PC-9 (cell line): ENCODE results near the gene PLAAT4. TPM values are rescaled to one million over a fixed set of nuclear protein-coding genes. Genes with fewer than 3 reads are reported as not detected.

Source experiments
- BruUV-seq: library from RNA; stranded (reverse); fragments of 400-500 nt; replicated peaks from 2 replicates; lab custom pipeline; 2021; lab: Mats Ljungman, UMichigan
- CTCF ChIA-PET: fragments of 300-600 bp; sonication (Branson Sonifier 250); formaldehyde crosslinking; loops from one replicate; lab custom pipeline; 2022; ENCODE audit warnings: antibody characterized with exemption; lab: Charles Lee
- POLR2A ChIA-PET: fragments of 300-600 bp; sonication (Branson Sonifier 250); formaldehyde crosslinking; loops from one replicate; lab custom pipeline; 2022; ENCODE audit warnings: antibody characterized with exemption; ENCODE audit not compliant: unreplicated experiment; lab: Charles Lee
- DNase-seq, 2 experiments: peaks; one replicate each; pipeline versions ENCODE4 v3.0.0 to v3.0.0-alpha.2; 2015 to 2022; ENCODE audit warnings: mixed read lengths in 1 of 2
- H2AFZ ChIP-seq: fragments of 200-600 bp; sonication (generic); 2 replicates; pipeline ENCODE4 v1.8.1; 2017; ENCODE audit warnings: antibody characterized with exemption
- H3F3A ChIP-seq: fragments of 200-600 bp; sonication (generic); 2 replicates; pipeline ENCODE4 v1.8.1; 2017; ENCODE audit warnings: antibody characterized with exemption, mild to moderate bottlenecking, low read depth; ENCODE audit not compliant: insufficient read depth
- H3K27ac ChIP-seq: fragments of 200-600 bp; sonication (generic); 2 replicates; pipeline ENCODE4 v1.6.1; 2016; ENCODE audit warnings: mixed run types
- H3K27me3 ChIP-seq: fragments of 200-600 bp; sonication (generic); 2 replicates; pipeline ENCODE4 v1.6.1; 2016; ENCODE audit warnings: low read depth, mixed run types; ENCODE audit not compliant: insufficient read depth
- H3K36me3 ChIP-seq: fragments of 200-600 bp; sonication (generic); 2 replicates; pipeline ENCODE4 v1.6.1; 2016; ENCODE audit warnings: low read depth, mixed run types
- H3K4me1 ChIP-seq: fragments of 200-600 bp; sonication (generic); replicated peaks from 2 replicates; pipeline ENCODE4 v1.6.1; 2016; ENCODE audit warnings: mixed run types; ENCODE audit not compliant: insufficient read depth
- H3K4me2 ChIP-seq: fragments of 200-600 bp; sonication (generic); 2 replicates; pipeline ENCODE4 v1.6.1; 2017; ENCODE audit warnings: mixed run types
- H3K4me3 ChIP-seq: fragments of 200-600 bp; sonication (generic); 2 replicates; pipeline ENCODE4 v1.6.1; 2016; ENCODE audit warnings: mixed run types
- H3K79me2 ChIP-seq: fragments of 200-600 bp; sonication (generic); 2 replicates; pipeline ENCODE4 v1.6.1; 2017; ENCODE audit warnings: low read depth, mixed run types
- H3K9me2 ChIP-seq: fragments of 200-600 bp; sonication (generic); 2 replicates; pipeline ENCODE4 v1.8.1; 2017; ENCODE audit warnings: mild to moderate bottlenecking; ENCODE audit not compliant: insufficient read depth
- H3K9me3 ChIP-seq: fragments of 200-600 bp; sonication (generic); 2 replicates; pipeline ENCODE4 v1.8.1; 2016; ENCODE audit warnings: low read depth; ENCODE audit not compliant: insufficient read depth
- H4K20me1 ChIP-seq: fragments of 200-600 bp; sonication (generic); 2 replicates; pipeline ENCODE4 v1.8.1; 2017; ENCODE audit not compliant: insufficient read depth
- EZH2 ChIP-seq: fragments of 200-600 bp; sonication (generic); IDR thresholded peaks from 2 replicates; pipeline ENCODE4 v1.8.0; 2017; ENCODE audit warnings: antibody characterized with exemption, low read depth
- intact Hi-C: fragments of 100-400 bp; cut with micrococcal nuclease; formaldehyde crosslinking; loops from one replicate; pipeline ENCODE4 v1.10.0; 2022; ENCODE audit not compliant: unreplicated experiment
- total RNA-seq: library from RNA; stranded (reverse); gene quantifications from 2 replicates; pipeline ENCODE4 v1.2.3, GENCODE V29; 2021
- TF ChIP-seq, protein P1 (sequence below): fragments of 200-600 bp; sonication (generic); conservative IDR thresholded peaks from 2 replicates; pipeline ENCODE4 v1.6.1; 2017; ENCODE audit warnings: mixed run types, antibody characterized with exemption, mild to moderate bottlenecking, moderate library complexity

The PLAAT4 gene
- total RNA-seq, 1 experiment from 2014 or later: 64.6 TPM

- Histone ChIP-seq H2AFZ (no peak overlapping the region), H3K27ac (no peak overlapping the region), H3K9me3 (no peaks in the 10 kb centered on the region), H3F3A (no peaks in the 10 kb centered on the region), H3K4me3 (no peak overlapping the region), H3K4me1 (no peaks in the 10 kb centered on the region), H3K36me3 (0 out of 2 replicates have a peak, but pooled peaks cover 3% of the 10 kb centered on the region), H3K79me2 (no peaks in the 10 kb centered on the region), H3K27me3 (no peaks in the 10 kb centered on the region), H4K20me1 (0 out of 2 replicates have a peak, but pooled peaks cover 2% of the 10 kb centered on the region), H3K9me2 (no peaks in the 10 kb centered on the region), H3K4me2 (no peak overlapping the region)
- ChIA-PET CTCF (interaction anchor here (1.1 to 2.4 kb wide), 2 partner anchors 30 to 46 kb away, joined by 3 to 8 read pairs; no protein-coding TSS in a partner anchor), POLR2A (no interaction called here)
- DNase-seq: peak in 1 of 2 experiments; percentile 44
- no TSS peak for BruUV-seq
- TF ChIP-seq EZH2: no peak
- TF ChIP-seq, protein P1, sequence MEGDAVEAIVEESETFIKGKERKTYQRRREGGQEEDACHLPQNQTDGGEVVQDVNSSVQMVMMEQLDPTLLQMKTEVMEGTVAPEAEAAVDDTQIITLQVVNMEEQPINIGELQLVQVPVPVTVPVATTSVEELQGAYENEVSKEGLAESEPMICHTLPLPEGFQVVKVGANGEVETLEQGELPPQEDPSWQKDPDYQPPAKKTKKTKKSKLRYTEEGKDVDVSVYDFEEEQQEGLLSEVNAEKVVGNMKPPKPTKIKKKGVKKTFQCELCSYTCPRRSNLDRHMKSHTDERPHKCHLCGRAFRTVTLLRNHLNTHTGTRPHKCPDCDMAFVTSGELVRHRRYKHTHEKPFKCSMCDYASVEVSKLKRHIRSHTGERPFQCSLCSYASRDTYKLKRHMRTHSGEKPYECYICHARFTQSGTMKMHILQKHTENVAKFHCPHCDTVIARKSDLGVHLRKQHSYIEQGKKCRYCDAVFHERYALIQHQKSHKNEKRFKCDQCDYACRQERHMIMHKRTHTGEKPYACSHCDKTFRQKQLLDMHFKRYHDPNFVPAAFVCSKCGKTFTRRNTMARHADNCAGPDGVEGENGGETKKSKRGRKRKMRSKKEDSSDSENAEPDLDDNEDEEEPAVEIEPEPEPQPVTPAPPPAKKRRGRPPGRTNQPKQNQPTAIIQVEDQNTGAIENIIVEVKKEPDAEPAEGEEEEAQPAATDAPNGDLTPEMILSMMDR: peak; percentile 84
- intact Hi-C loops: loop anchor here (2.0 kb wide), 2 partner anchors 44 to 114 kb away; no protein-coding TSS in a partner anchor
Measured at GRCh38 chr11:63592975-63593395, 56.4 kb downstream of the PLAAT4 start.

DNA sequence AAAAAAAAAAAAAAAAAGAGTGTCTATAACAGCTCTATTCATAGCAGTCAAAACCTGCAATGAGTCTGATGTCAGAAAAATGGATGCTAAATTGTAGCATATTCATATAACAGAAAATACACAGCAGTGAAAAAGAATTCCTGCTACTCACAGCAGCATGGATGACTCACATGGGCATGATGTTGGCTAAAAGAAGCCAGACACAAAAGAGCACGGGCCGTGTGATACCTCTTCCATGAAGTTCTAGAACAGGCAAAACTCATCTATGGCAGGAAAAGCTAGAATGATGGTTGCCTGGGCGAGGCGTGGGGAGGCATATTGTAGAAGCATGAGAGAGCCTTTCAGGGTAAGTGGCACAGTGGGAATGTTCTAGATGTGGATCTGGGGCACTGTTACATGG lies 58.7 kb downstream of the PLAAT4 start:
- TF ChIP-seq, protein P1: no peak
- TF ChIP-seq EZH2: no peak
- no peak overlapping the region for H3K27ac ChIP-seq
- no peaks in the 10 kb centered on the region for H3F3A ChIP-seq
- 0 out of 2 replicates have a peak, but pooled peaks cover 2% of the 10 kb centered on the region for H4K20me1 ChIP-seq
- BruUV-seq: TSS peak; percentile 1
- H3K4me1 ChIP-seq: no peaks in the 10 kb centered on the region
- H2AFZ ChIP-seq: no peak overlapping the region
- no peak overlapping the region for H3K4me3 ChIP-seq
- H3K27me3 ChIP-seq: no peaks in the 10 kb centered on the region
- POLR2A ChIA-PET: no interaction called here
- no peaks in the 10 kb centered on the region; the same call in 1 of the 2 replicates for H3K79me2 ChIP-seq
- intact Hi-C loops: no loop called here
- no peaks in the 10 kb centered on the region for H3K9me3 ChIP-seq
- DNase-seq: no peak
- H3K36me3 ChIP-seq: 0 out of 2 replicates have a peak, but pooled peaks cover 3% of the 10 kb centered on the region
- CTCF ChIA-PET: no interaction called here
- no peak overlapping the region for H3K4me2 ChIP-seq
- H3K9me2 ChIP-seq: no peaks in the 10 kb centered on the region

Other genes with a start within 250 kb of the PLAAT4 start
- not detected in 2 replicates for gene SLC22A9, start 167.0 kb upstream of the PLAAT4 start, total RNA-seq
- gene PLAAT5, start 45.6 kb upstream of the PLAAT4 start, total RNA-seq: not detected in 2 replicates
- gene LGALS12, start 30.7 kb upstream of the PLAAT4 start, total RNA-seq: not detected in 2 replicates
- gene PLAAT2, start 26.6 kb downstream of the PLAAT4 start, total RNA-seq: 8.8 and 13.6 TPM in 2 replicates
- 240 and 266 TPM in 2 replicates for gene PLAAT3, start 77.6 kb downstream of the PLAAT4 start, total RNA-seq
- 78.5 and 98.3 TPM in 2 replicates for gene ATL3, start 134.6 kb downstream of the PLAAT4 start, total RNA-seq
- 220 and 279 TPM in 2 replicates for gene RTN3, start 144.7 kb downstream of the PLAAT4 start, total RNA-seq
- gene ZFTA, start 232.0 kb downstream of the PLAAT4 start, total RNA-seq: 16.6 and 19.3 TPM in 2 replicates